NCI-H1092 (cell line): ENCODE data around the gene CACNG8.
"Not testable (repeated sequence)": the region's sequence is repeated elsewhere in the genome, so short reads cannot be mapped to it uniquely, and the experiment has no call there.

ENCODE experiments used
- DNase-seq: peaks from one replicate; lab custom pipeline; 2025; lab: John Stamatoyannopoulos, UW

Gene CACNG8

DNA sequence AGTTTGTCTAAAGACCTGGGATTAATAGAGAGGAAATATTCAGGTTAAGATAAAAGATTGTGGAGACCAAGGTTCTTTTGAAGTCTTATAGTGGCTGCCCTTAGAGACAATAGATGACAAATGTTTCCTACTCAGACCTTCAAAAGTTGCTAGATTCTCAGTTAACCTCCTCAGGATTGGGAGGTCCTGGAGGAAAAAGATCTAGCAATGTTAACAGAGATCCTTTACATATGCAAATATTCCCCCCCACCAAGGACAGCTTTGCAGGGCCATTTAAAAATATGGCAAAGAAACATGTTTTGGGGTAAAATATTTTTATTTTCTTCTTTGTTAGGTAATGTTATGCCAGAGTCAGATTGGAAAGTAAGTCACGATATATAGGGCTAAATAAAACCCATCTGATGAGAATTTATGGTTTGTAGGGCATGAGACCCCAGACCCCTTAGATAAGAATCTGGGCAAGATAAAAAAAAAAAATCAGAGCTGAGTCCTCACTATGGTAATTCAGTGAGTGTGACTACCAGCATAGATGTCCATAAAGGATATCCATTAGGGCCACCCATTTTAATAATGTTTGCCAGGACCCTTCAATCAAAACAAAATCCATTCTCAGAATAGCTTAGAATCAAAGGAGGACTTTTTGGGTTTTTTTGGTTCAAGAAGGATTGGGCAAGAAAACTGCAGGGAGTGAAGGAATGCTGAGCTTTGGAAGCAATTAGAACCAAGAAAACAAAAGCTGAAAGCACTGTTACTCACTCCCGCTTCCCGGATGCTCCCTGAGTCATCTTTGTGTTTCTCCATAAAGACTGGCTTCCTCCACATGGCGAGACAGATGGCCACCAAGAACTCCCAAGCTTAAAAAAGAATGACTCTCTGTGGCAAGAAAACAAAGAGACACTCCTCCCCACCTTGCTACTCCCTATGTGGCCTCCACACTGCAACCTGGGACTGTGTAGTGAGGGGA is 72.8 kb downstream of the CACNG8 start:
- DNase-seq: no peak

- not testable (repeated sequence) for DNase-seq
These were observed 73.8 kb downstream of the CACNG8 start for GRCh38 chr19:54036542-54036941.
